Panc1 (cell line): ENCODE data around the gene TAS2R60. TPM values are rescaled to one million over a fixed set of nuclear protein-coding genes. Genes with fewer than 3 reads are reported as not detected.
"Not testable (repeated sequence)": the region's sequence is repeated elsewhere in the genome, so short reads cannot be mapped to it uniquely, and the experiment has no call there.

ENCODE experiments used
- ATAC-seq: fragments of 200-7000 bp; cut with Tn5 transposase; 2 replicates; pipeline ENCODE4 v1.9.1; 2020; ENCODE audit warnings: mild to moderate bottlenecking, moderate library complexity
- BruUV-seq: library from RNA; stranded (reverse); fragments of 400-500 nt; replicated peaks from 2 replicates; lab custom pipeline; 2021; lab: Mats Ljungman, UMichigan
- CTCF ChIA-PET: fragments of 300-600 bp; sonication (Branson Sonifier 250); formaldehyde crosslinking; loops from one replicate; lab custom pipeline; 2022; ENCODE audit warnings: antibody characterized with exemption; lab: Charles Lee
- POLR2A ChIA-PET: fragments of 300-600 bp; sonication (Branson Sonifier 250); formaldehyde crosslinking; loops from one replicate; lab custom pipeline; 2022; ENCODE audit warnings: antibody characterized with exemption; lab: Charles Lee
- DNase-seq: peaks from one replicate; pipeline ENCODE4 v3.0.0-alpha.2; 2010; ENCODE audit warnings: low read depth, low spot score
- H3K27ac ChIP-seq: 2 replicates; pipeline ENCODE4 v1.5.1; 2011; ENCODE audit warnings: mild to moderate bottlenecking, low read length, inconsistent platforms
- H3K27me3 ChIP-seq: fragments of 200-500 bp; sonication (Bioruptor generic); 2 replicates; pipeline ENCODE4 v1.6.0; 2014; ENCODE audit warnings: low read length, inconsistent platforms; ENCODE audit not compliant: control insufficient read depth, insufficient read depth
- H3K36me3 ChIP-seq: fragments of 200-500 bp; sonication (Bioruptor generic); 2 replicates; pipeline ENCODE4 v1.5.1; 2014; ENCODE audit warnings: inconsistent platforms, mild to moderate bottlenecking, low read length, moderate library complexity; ENCODE audit not compliant: control insufficient read depth, insufficient read depth
- H3K4me1 ChIP-seq: 2 replicates; pipeline ENCODE4 v1.5.1; 2011; ENCODE audit warnings: inconsistent platforms, mild to moderate bottlenecking, low read length, moderate library complexity; ENCODE audit not compliant: control insufficient read depth, insufficient read depth
- H3K4me3 ChIP-seq, 2 experiments: 2 replicates each; pipeline ENCODE4 v1.5.1; 2011 to 2012; ENCODE audit warnings: low read depth in 2 of 2, low read length in 2 of 2, mild to moderate bottlenecking in 2 of 2, inconsistent platforms in 1 of 2, moderate library complexity in 1 of 2
- H3K9me3 ChIP-seq: fragments of 200-500 bp; sonication (Bioruptor generic); 2 replicates; pipeline ENCODE4 v1.5.1; 2014; ENCODE audit warnings: low read depth, mild to moderate bottlenecking, inconsistent platforms, low read length, moderate library complexity; ENCODE audit not compliant: control insufficient read depth, insufficient read depth
- POLR2AphosphoS5 ChIP-seq: IDR thresholded peaks from 2 replicates; pipeline ENCODE4 v1.6.1; 2012; ENCODE audit warnings: mild to moderate bottlenecking, low read depth, low read length, moderate library complexity
- REST ChIP-seq, 2 experiments: IDR thresholded peaks; 2 replicates each; pipeline ENCODE4 v1.6.1; 2011 to 2012; ENCODE audit warnings: low read depth in 2 of 2, control low read depth in 1 of 2, low read length in 1 of 2, mild to moderate bottlenecking in 1 of 2, moderate library complexity in 1 of 2; ENCODE audit not compliant: insufficient read depth in 1 of 2
- SIN3A ChIP-seq: IDR thresholded peaks from 2 replicates; pipeline ENCODE4 v1.6.1; 2012; ENCODE audit warnings: low read depth, mild to moderate bottlenecking, low read length, moderate library complexity, borderline replicate concordance; ENCODE audit not compliant: insufficient read depth
- TCF7L2 ChIP-seq: IDR thresholded peaks from 2 replicates; pipeline ENCODE4 v1.6.1; 2011; ENCODE audit warnings: mild to moderate bottlenecking, low read depth, low read length, inconsistent platforms
- in situ Hi-C: cut with HindIII; loops from 2 replicates; pipeline ENCODE4 v1.10.0; 2016; ENCODE audit warnings: low sequenced_read_pairs, low pct_unique_long_range_greater_than_20kb
- intact Hi-C: fragments of 100-400 bp; cut with micrococcal nuclease; formaldehyde crosslinking; loops from one replicate; pipeline ENCODE4 v1.10.0; 2022; ENCODE audit not compliant: unreplicated experiment
- total RNA-seq: library from RNA; stranded (reverse); gene quantifications from one replicate; pipeline ENCODE4 v1.2.1, GENCODE V29; 2021; ENCODE audit not compliant: unreplicated experiment
- TF ChIP-seq, protein P1 (sequence below): fragments of 450-650 bp; IDR thresholded peaks from 2 replicates; pipeline ENCODE4 v1.5.1; 2017; ENCODE audit warnings: mild to moderate bottlenecking

The TAS2R60 gene
- total RNA-seq, 1 experiment from 2014 or later, result not detected

DNA sequence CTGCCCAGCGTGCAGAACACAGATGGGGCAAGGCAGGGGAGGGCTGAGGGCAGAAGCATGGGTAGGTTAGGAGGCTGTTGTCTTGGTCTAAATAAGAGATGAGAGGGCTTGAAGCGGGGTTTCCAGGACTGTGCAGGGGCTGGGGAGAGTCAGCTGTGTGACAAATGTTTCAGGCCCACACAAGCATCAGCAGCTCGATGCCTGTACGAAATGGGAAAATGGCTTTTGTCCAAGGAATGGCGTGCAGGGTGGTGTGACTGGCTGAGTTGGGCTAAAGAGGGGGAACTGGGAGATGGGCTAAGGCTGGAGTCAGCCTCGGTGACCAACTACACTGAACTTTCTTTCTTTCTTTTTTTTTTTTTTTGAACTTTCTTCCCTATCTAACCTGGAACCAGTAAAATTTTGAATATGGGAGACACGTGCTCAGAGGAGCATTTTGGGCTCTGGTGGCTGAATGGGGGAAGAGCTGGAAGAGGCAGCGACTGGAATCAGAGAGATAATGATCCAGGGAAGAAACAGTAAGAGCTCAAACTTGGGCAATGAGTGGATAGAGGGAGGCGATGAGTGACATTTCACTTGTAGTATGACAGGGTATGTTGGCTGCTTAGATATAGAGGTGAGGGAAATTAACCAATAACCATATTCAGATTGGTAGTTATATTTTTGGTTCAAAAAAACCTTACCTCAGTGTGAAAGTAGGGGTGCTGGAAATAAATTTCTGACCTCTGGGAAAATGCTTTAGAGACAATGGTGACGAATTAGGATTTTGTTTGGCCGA is 24.4 kb upstream of the TAS2R60 start:
- no peak overlapping the region for H3K27ac ChIP-seq
- no peaks in the 10 kb centered on the region for H3K9me3 ChIP-seq
- no TSS peak for BruUV-seq
- TF ChIP-seq REST (IDR thresholded peaks at IDR 0.05; ENCODE audit: insufficient read depth in 1 of 2, low read depth in 2 of 2, low read length in 1 of 2), result no peak
- no peak for TF ChIP-seq TCF7L2
- no peak for TF ChIP-seq SIN3A
- no peak for TF ChIP-seq POLR2AphosphoS5
- no peaks in the 10 kb centered on the region for H3K27me3 ChIP-seq
- ChIA-PET CTCF (interaction anchor here (0.8 kb wide), 1 partner anchor 412 kb away, joined by 5 read pairs; no protein-coding TSS in a partner anchor), POLR2A (no interaction called here)
- intact Hi-C loops (no loop called here), in situ Hi-C loops (no loop called here)
- no peaks in the 10 kb centered on the region for H3K36me3 ChIP-seq
- no peaks in the 10 kb centered on the region for H3K4me1 ChIP-seq
- DNase-seq (no peak), ATAC-seq (no peak)
- no peak overlapping the region for H3K4me3 ChIP-seq

DNA sequence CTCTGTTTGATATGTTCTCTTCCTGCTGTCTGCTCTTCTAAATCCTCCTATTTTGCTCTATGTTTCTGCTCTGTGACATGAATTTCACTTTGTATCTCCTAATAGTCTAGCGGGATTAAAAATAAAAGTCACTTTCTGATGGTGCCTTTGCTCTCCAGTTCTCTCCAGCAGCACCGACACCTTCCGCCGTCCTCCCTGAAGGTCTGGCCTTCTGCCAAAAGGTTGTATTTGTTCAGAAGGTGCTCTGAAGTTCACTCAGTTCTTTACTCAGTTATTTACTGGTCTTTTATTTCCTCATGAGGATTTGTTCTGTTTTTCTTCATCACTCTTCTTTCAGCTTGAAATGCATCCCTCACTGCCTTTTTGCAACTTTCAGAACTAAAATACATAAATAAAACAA is 23.4 kb upstream of the TAS2R60 start:
- Histone ChIP-seq H3K4me1 (no peaks in the 10 kb centered on the region), H3K9me3 (no peaks in the 10 kb centered on the region), H3K36me3 (no peaks in the 10 kb centered on the region), H3K27ac (no peak overlapping the region), H3K4me3 (no peak overlapping the region), H3K27me3 (no peaks in the 10 kb centered on the region)
- intact Hi-C loops, result no loop called here
- ATAC-seq (no peak), DNase-seq (no peak)
- POLR2A ChIA-PET, result no interaction called here
- CTCF ChIA-PET, result no interaction called here
- in situ Hi-C loops, result no loop called here
- BruUV-seq, result no TSS peak
- TF ChIP-seq, protein P1, sequence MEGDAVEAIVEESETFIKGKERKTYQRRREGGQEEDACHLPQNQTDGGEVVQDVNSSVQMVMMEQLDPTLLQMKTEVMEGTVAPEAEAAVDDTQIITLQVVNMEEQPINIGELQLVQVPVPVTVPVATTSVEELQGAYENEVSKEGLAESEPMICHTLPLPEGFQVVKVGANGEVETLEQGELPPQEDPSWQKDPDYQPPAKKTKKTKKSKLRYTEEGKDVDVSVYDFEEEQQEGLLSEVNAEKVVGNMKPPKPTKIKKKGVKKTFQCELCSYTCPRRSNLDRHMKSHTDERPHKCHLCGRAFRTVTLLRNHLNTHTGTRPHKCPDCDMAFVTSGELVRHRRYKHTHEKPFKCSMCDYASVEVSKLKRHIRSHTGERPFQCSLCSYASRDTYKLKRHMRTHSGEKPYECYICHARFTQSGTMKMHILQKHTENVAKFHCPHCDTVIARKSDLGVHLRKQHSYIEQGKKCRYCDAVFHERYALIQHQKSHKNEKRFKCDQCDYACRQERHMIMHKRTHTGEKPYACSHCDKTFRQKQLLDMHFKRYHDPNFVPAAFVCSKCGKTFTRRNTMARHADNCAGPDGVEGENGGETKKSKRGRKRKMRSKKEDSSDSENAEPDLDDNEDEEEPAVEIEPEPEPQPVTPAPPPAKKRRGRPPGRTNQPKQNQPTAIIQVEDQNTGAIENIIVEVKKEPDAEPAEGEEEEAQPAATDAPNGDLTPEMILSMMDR, result no peak

DNA sequence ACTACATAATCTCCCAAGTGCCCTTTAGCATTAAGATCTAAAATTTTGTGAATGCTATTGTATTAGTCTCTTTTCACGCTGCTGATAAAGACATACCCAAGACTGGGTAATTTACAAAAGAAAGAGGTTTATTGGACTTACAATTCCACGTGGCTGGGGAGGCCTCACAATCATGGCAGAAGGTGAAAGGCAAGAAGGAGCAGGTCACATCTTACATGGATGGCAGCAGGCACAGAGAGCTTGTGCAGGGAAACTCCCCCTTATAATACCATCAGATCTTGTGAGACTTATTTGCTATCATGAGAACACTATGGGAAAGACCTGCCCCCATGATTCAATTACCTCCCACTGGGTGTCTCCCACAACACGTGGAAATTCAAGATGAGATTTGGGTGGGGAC is 22.6 kb upstream of the TAS2R60 start:
- in situ Hi-C loops, H3K27ac ChIP-seq, H3K4me1 ChIP-seq, POLR2A ChIA-PET, H3K9me3 ChIP-seq, ATAC-seq, H3K4me3 ChIP-seq, BruUV-seq, H3K36me3 ChIP-seq, DNase-seq, H3K27me3 ChIP-seq, CTCF ChIA-PET, intact Hi-C loops: not testable (repeated sequence)
